ENCODE results near the gene IGSF6.
"Not testable (repeated sequence)": the region's sequence is repeated elsewhere in the genome, so short reads cannot be mapped to it uniquely, and the experiment has no call there.

The IGSF6 gene

GRCh38 chr16:21634216-21634615 lies 18.2 kb downstream of the IGSF6 start:
- no peak for DNase-seq (ENCODE audit: extremely low spot score)
- TF ChIP-seq L3MBTL2 (conservative IDR thresholded peaks at IDR 0.05) (no peak), PKNOX1 (IDR thresholded peaks at IDR 0.05) (no peak), FOXM1 (IDR thresholded peaks at IDR 0.05; ENCODE audit: borderline replicate concordance) (no peak), ZNF384 (IDR thresholded peaks at IDR 0.05) (no peak), SP1 (IDR thresholded peaks at IDR 0.05) (no peak), FOXA1 (IDR thresholded peaks at IDR 0.05) (no peak), BHLHE40 (IDR thresholded peaks at IDR 0.05; ENCODE audit: borderline replicate concordance) (no peak), HDGF (IDR thresholded peaks at IDR 0.05; ENCODE audit: borderline replicate concordance) (no peak), ARNT (IDR thresholded peaks at IDR 0.05) (no peak), TARDBP (IDR thresholded peaks at IDR 0.05) (no peak), NFRKB (IDR thresholded peaks at IDR 0.05) (no peak), LEF1 (IDR thresholded peaks at IDR 0.05; ENCODE audit: borderline replicate concordance) (no peak), FOXK2 (IDR thresholded peaks at IDR 0.05) (no peak), ELF4 (IDR thresholded peaks at IDR 0.05) (no peak)
- ChIA-PET CTCF (no interaction called here), POLR2A (no interaction called here)

- CTCF ChIA-PET; POLR2A ChIA-PET; DNase-seq (ENCODE audit: extremely low spot score): not testable (repeated sequence)
Observed at GRCh38 chr16:21631951-21632575, 20.3 kb downstream of the IGSF6 start.

GRCh38 chr16:21631376-21631775 lies 21.0 kb downstream of the IGSF6 start:
- CTCF ChIA-PET; DNase-seq (ENCODE audit: extremely low spot score); POLR2A ChIA-PET: not testable (repeated sequence)

- DNase-seq (ENCODE audit: extremely low spot score); CTCF ChIA-PET; POLR2A ChIA-PET: not testable (repeated sequence)
Observed at GRCh38 chr16:21630866-21631265, 21.5 kb downstream of the IGSF6 start.

GRCh38 chr16:21629616-21630539 lies 22.5 kb downstream of the IGSF6 start:
- DNase-seq (ENCODE audit: extremely low spot score); POLR2A ChIA-PET; CTCF ChIA-PET: not testable (repeated sequence)

GRCh38 chr16:21628772-21629171 lies 23.6 kb downstream of the IGSF6 start:
- TF ChIP-seq TARDBP (IDR thresholded peaks at IDR 0.05) (no peak), PKNOX1 (IDR thresholded peaks at IDR 0.05) (no peak), CTBP1 (IDR thresholded peaks at IDR 0.05; ENCODE audit: borderline replicate concordance) (no peak), LEF1 (IDR thresholded peaks at IDR 0.05; ENCODE audit: borderline replicate concordance) (no peak), FOXK2 (IDR thresholded peaks at IDR 0.05) (no peak), FOXM1 (IDR thresholded peaks at IDR 0.05; ENCODE audit: borderline replicate concordance) (no peak), BHLHE40 (IDR thresholded peaks at IDR 0.05; ENCODE audit: borderline replicate concordance) (no peak), SUZ12 (IDR thresholded peaks at IDR 0.05) (no peak), NFRKB (IDR thresholded peaks at IDR 0.05) (no peak), ARNT (IDR thresholded peaks at IDR 0.05) (no peak), L3MBTL2 (conservative IDR thresholded peaks at IDR 0.05) (no peak)
- POLR2A ChIA-PET, result no interaction called here
- CTCF ChIA-PET, result no interaction called here
- no peak for DNase-seq (ENCODE audit: extremely low spot score)

GRCh38 chr16:21628121-21628726 lies 24.2 kb downstream of the IGSF6 start:
- ChIA-PET CTCF (no interaction called here), POLR2A (no interaction called here)
- TF ChIP-seq HDGF (IDR thresholded peaks at IDR 0.05; ENCODE audit: borderline replicate concordance), result no peak
- TF ChIP-seq FOXK2 (IDR thresholded peaks at IDR 0.05), result no peak
- TF ChIP-seq ARNT (IDR thresholded peaks at IDR 0.05), result no peak
- TF ChIP-seq FOXA1 (IDR thresholded peaks at IDR 0.05), result no peak
- no peak for TF ChIP-seq ZNF384 (IDR thresholded peaks at IDR 0.05)
- TF ChIP-seq FOXM1 (IDR thresholded peaks at IDR 0.05; ENCODE audit: borderline replicate concordance), result no peak
- TF ChIP-seq PKNOX1 (IDR thresholded peaks at IDR 0.05), result no peak
- DNase-seq (ENCODE audit: extremely low spot score), result no peak

All from HEK293T (cell line).